Erythroblast (primary cell): ENCODE data around the gene CALHM6.

Experiments
- GATA1 ChIP-seq: IDR thresholded peaks from 2 replicates; pipeline ENCODE4 v1.6.1; 2011; ENCODE audit warnings: low read depth, mild to moderate bottlenecking, control low read depth, low read length, moderate library complexity
- POLR2A ChIP-seq: IDR thresholded peaks from 2 replicates; pipeline ENCODE4 v1.6.1; 2011; ENCODE audit warnings: mild to moderate bottlenecking, low read length

DNA sequence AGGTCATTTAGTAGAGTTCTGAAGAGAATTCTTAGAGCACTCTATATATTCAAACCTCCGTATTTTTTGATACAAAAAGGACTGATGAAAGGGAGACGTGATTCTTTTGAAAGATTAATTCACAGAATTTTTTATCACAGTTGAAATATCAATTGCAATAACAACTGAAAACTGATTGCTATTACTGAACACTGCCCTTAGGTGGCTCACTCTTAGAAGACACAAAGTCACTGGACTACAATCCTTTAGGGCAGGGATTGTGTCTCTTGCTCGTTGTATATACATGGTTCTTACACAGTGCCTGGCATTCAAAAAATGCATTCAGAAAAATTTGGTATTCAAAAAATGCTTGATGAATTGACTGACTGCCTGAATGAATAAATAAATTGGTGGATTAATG is 17.1 kb upstream of the CALHM6 start:
- no peak for TF ChIP-seq POLR2A
- TF ChIP-seq GATA1, result no peak
